Trophoblast cell (in vitro differentiated cells and primary cell): ENCODE data around the gene SNX11.

Experiments
- DNase-seq, 2 donors: peaks; one replicate each; pipeline ENCODE4 v3.0.0-alpha.2; 2016
- H2AFZ ChIP-seq: 2 replicates; pipeline ENCODE4 v1.6.1; 2013; ENCODE audit warnings: low read length, moderate library complexity, mild to moderate bottlenecking; ENCODE audit not compliant: insufficient read depth, poor library complexity
- H2AK5ac ChIP-seq: 2 replicates; pipeline ENCODE4 v1.6.1; 2013; ENCODE audit warnings: mild to moderate bottlenecking, low read length
- H2BK120ac ChIP-seq: 2 replicates; pipeline ENCODE4 v1.6.1; 2013; ENCODE audit warnings: low read length, mild to moderate bottlenecking, moderate library complexity; ENCODE audit not compliant: insufficient read depth, poor library complexity
- H2BK12ac ChIP-seq: 2 replicates; pipeline ENCODE4 v1.6.1; 2013; ENCODE audit warnings: mild to moderate bottlenecking, low read length, moderate library complexity
- H2BK5ac ChIP-seq: 2 replicates; pipeline ENCODE4 v1.6.1; 2013; ENCODE audit warnings: low read length, low read depth, moderate library complexity, mild to moderate bottlenecking; ENCODE audit not compliant: poor library complexity
- H3K14ac ChIP-seq: 2 replicates; pipeline ENCODE4 v1.6.1; 2013; ENCODE audit warnings: mild to moderate bottlenecking, low read length
- H3K18ac ChIP-seq: 2 replicates; pipeline ENCODE4 v1.6.1; 2013; ENCODE audit warnings: mild to moderate bottlenecking, low read length
- H3K23ac ChIP-seq: 2 replicates; pipeline ENCODE4 v1.6.1; 2013; ENCODE audit warnings: low read length
- H3K27ac ChIP-seq: 2 replicates; pipeline ENCODE4 v1.5.1; 2013; ENCODE audit warnings: low read depth, mild to moderate bottlenecking, inconsistent platforms, low read length, moderate library complexity
- H3K27me3 ChIP-seq: 2 replicates; pipeline ENCODE4 v1.6.1; 2013; ENCODE audit warnings: inconsistent platforms, mild to moderate bottlenecking, low read length, moderate library complexity; ENCODE audit not compliant: insufficient read depth
- H3K36me3 ChIP-seq, 2 experiments: 1 replicate in 1 of 2; 2 replicates in 1 of 2; pipeline ENCODE4 v1.6.1; 2013; ENCODE audit warnings: low read length in 2 of 2, mild to moderate bottlenecking in 2 of 2, moderate library complexity in 1 of 2; ENCODE audit not compliant: insufficient read depth in 2 of 2, control insufficient read depth in 1 of 2
- H3K4ac ChIP-seq: 2 replicates; pipeline ENCODE4 v1.6.1; 2013; ENCODE audit warnings: low read depth, mild to moderate bottlenecking, low read length, moderate library complexity
- H3K4me1 ChIP-seq, 2 experiments: 1 replicate in 1 of 2; 2 replicates in 1 of 2; pipeline ENCODE4 v1.6.1; 2013; ENCODE audit warnings: low read length in 2 of 2, mild to moderate bottlenecking in 2 of 2, moderate library complexity in 1 of 2; ENCODE audit not compliant: insufficient read depth in 2 of 2, control insufficient read depth in 1 of 2
- H3K4me2 ChIP-seq: 2 replicates; pipeline ENCODE4 v1.6.1; 2013; ENCODE audit warnings: inconsistent platforms, mild to moderate bottlenecking, low read length, moderate library complexity
- H3K4me3 ChIP-seq: 2 replicates; pipeline ENCODE4 v1.5.1; 2013; ENCODE audit warnings: mild to moderate bottlenecking, low read depth, low read length, inconsistent platforms
- H3K79me1 ChIP-seq: one replicate; pipeline ENCODE4 v1.6.1; 2013; ENCODE audit warnings: low read length
- H3K79me2 ChIP-seq: 2 replicates; pipeline ENCODE4 v1.6.1; 2013; ENCODE audit warnings: low read length, mild to moderate bottlenecking; ENCODE audit not compliant: control insufficient read depth, insufficient read depth, poor library complexity
- H3K9ac ChIP-seq: 2 replicates; pipeline ENCODE4 v1.6.1; 2013; ENCODE audit warnings: mild to moderate bottlenecking, low read length
- H3K9me3 ChIP-seq: 2 replicates; pipeline ENCODE4 v1.6.1; 2013; ENCODE audit warnings: low read depth, mild to moderate bottlenecking, control low read depth, inconsistent platforms, low read length; ENCODE audit not compliant: insufficient read depth
- H4K12ac ChIP-seq: 2 replicates; pipeline ENCODE4 v1.6.1; 2013; ENCODE audit warnings: low read depth, mild to moderate bottlenecking, low read length, moderate library complexity
- H4K8ac ChIP-seq: 2 replicates; pipeline ENCODE4 v1.6.1; 2013; ENCODE audit warnings: low read depth, mild to moderate bottlenecking, low read length, moderate library complexity
- H4K91ac ChIP-seq: one replicate; pipeline ENCODE4 v1.6.1; 2013; ENCODE audit warnings: low read depth, mild to moderate bottlenecking, low read length, moderate library complexity
- WGBS: extraction: QIAGEN DNeasy Blood & Tissue Kit; methylation state at CpG from one replicate; pipeline ENCODE4 v1.1.7; 2013; ENCODE audit warnings: missing lambda C conversion rate; ENCODE audit not compliant: insufficient read length, insufficient coverage; ENCODE audit errors: extremely low coverage; 5-methylcytosine and 5-hydroxymethylcytosine counted together

Gene SNX11

DNA sequence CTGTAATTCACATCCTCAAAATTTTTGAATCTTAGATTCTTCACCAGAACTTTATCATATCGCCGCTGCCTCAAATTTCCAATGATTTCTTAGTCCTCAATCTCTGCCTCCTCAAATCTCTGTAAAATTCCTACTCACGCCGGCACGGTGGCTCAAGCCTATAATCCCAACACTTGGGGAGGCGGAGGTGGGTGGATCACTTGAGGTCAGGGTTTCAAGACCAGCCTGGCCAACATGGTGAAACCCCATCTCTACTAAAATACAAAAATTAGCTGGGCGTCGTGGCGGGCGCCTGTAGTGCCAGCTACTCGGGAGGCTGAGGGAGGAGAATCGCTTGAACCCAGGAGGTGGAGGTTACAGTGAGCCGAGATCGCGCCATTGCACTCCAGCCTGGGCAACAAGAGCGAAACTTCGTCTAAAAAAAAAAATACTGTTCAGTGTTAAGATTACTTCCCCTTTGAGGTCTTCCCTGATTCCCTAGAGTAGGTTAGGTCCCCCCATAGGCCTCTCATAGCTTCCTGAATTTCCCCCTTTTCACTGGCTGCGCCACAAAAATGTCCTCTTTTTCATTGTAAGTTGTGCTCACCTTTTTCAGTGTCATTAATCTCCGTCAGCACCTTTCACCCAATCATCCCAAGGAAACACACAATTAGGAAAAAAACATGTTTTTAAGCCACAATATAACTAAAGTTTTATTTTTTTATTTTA lies 5.4 kb upstream of the SNX11 start:
- no peak overlapping the region for H2BK5ac ChIP-seq
- no peak overlapping the region for H4K12ac ChIP-seq
- no peak overlapping the region for H2BK12ac ChIP-seq
- H3K4me3 ChIP-seq, result no peak overlapping the region
- no peaks in the 10 kb centered on the region for H3K9me3 ChIP-seq
- no peak overlapping the region for H2BK120ac ChIP-seq
- no CpG with 5 or more reads among the region's 19 CpGs for WGBS
- peaks cover 14% of the 10 kb centered on the region for H3K79me2 ChIP-seq
- no peak overlapping the region for H3K27ac ChIP-seq
- no peak overlapping the region for H3K18ac ChIP-seq
- peaks cover 0 to 5% of the 10 kb centered on the region in 2 experiments for H3K4me1 ChIP-seq
- H3K27me3 ChIP-seq, result no peaks in the 10 kb centered on the region
- no peak overlapping the region for H2AFZ ChIP-seq
- no peak overlapping the region for H3K14ac ChIP-seq
- H4K91ac ChIP-seq, result no peak overlapping the region
- H3K79me1 ChIP-seq, result peaks cover 7% of the 10 kb centered on the region
- no peak overlapping the region for H3K9ac ChIP-seq
- DNase-seq, result no peak
- peak overlapping the region; percentile 23 for H4K8ac ChIP-seq
- H3K4ac ChIP-seq, result no peak overlapping the region
- no peak overlapping the region for H3K4me2 ChIP-seq
- H3K23ac ChIP-seq, result no peak overlapping the region
- peaks cover 0 to 2% of the 10 kb centered on the region in 2 experiments for H3K36me3 ChIP-seq
- H2AK5ac ChIP-seq, result no peak overlapping the region

DNA sequence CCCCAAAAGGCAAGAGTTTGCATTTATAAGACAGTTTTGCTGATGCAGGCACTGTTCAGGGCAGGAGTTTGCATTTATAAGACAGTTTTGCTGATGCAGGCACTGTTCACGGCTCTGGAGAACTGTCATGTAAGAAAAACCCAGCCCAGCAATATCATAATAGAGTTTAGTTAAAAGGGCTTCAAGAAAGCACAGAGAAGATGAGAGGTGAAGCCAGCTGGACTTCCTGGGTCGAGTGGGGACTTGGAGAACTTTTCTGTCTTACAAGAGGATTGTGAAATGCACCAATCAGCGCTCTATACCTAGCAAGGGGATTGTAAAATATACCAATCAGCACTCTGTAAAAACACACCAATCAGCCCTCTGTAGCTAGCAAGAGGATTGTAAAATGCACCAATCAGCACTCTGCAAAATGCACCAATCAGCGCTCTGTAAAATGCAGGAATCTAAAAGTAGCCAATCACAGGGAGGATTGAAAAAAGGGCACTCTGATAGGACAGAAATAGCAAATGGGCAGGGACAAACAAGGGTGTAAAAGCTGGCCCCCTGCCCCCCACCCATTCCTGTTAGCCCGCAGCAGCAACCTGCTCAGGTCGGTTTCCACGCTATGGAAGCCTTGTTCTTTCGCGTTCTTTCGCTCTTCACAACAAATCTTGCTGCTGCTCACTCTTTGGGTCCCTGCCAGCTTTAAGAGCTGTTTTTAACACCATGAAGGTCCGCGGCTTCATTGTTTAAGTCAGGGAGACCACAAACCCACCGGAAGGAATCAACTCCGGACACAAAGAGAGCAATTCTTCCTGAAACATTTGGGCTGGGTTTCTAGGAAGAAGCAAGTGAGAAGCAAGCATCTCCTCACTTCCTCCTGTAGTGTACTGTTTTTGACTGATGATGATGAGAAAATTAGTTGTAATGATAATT lies 4.5 kb upstream of the SNX11 start:
- DNase-seq, result no peak
- Histone ChIP-seq H2AFZ (no peak overlapping the region), H3K27me3 (no peaks in the 10 kb centered on the region), H3K4me2 (no peak overlapping the region), H4K91ac (no peak overlapping the region), H2BK5ac (no peak overlapping the region), H3K79me1 (peaks cover 13% of the 10 kb centered on the region), H3K36me3 (peaks cover 0 to under 1% of the 10 kb centered on the region in 2 experiments), H2AK5ac (no peak overlapping the region), H3K4me3 (no peak overlapping the region), H4K12ac (no peak overlapping the region), H3K18ac (no peak overlapping the region), H3K4me1 (peaks cover 0 to 5% of the 10 kb centered on the region in 2 experiments), H3K14ac (no peak overlapping the region), H2BK12ac (no peak overlapping the region), H4K8ac (no peak overlapping the region), H3K23ac (no peak overlapping the region), H3K9me3 (no peaks in the 10 kb centered on the region), H3K9ac (no peak overlapping the region), H2BK120ac (no peak overlapping the region), H3K27ac (no peak overlapping the region), H3K4ac (no peak overlapping the region), H3K79me2 (peaks cover 12% of the 10 kb centered on the region)
- no CpG with 5 or more reads among the region's 14 CpGs for WGBS

DNA sequence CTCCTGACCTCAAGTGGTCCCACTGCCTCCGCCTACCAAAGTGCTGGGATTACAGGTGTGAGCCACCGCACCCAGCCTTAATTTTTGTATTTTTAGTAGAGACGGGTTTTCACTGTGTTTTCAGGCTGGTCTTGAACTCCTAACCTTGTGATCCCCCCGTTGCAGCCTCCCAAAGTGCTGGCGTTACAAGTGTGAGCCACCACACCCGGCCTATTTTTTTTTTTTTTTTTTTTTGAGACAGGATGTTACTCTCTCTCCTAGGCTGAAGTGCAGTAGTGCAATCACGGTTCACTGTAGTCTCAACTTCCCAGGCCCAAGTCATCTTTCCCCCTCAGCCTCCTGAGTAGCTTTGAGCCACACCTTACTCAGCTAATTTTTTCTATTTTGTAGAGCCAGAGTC lies 3.1 kb upstream of the SNX11 start:
- Histone ChIP-seq H3K4me2 (no peak overlapping the region), H3K4me1 (peaks cover 0 to 5% of the 10 kb centered on the region in 2 experiments), H2BK5ac (no peak overlapping the region), H3K14ac (no peak overlapping the region), H2AK5ac (no peak overlapping the region), H3K4ac (no peak overlapping the region), H3K36me3 (no peaks in the 10 kb centered on the region), H3K9me3 (no peaks in the 10 kb centered on the region), H2AFZ (no peak overlapping the region), H3K18ac (no peak overlapping the region), H2BK120ac (no peak overlapping the region), H3K23ac (no peak overlapping the region), H4K12ac (no peak overlapping the region), H3K79me1 (peaks cover 14% of the 10 kb centered on the region), H3K79me2 (peaks cover 8% of the 10 kb centered on the region), H3K4me3 (no peak overlapping the region), H3K27ac (no peak overlapping the region), H3K9ac (no peak overlapping the region), H4K91ac (no peak overlapping the region), H3K27me3 (no peaks in the 10 kb centered on the region), H2BK12ac (no peak overlapping the region), H4K8ac (no peak overlapping the region)
- no peak for DNase-seq
- WGBS, result no CpG with 5 or more reads among the region's 7 CpGs

DNA sequence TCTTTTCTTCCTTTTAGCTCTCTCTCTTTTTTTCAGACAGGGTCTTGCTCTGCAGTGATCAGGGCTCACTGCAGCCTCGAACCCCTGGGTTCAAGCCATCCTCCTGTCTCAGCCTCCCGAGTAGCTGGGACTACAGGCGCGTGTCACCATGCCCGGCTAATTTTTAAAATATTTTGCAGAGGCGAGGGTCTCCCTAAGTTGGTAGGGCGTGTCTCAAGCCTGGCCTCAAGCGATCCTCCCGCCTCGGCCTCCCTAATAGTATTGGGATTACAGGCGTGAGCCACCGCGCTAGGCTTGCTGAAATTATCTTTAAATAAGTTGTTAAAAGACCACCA lies 797 bp upstream of the SNX11 start:
- H3K79me2 ChIP-seq, result no peaks in the 10 kb centered on the region
- H3K4me1 ChIP-seq, result peaks cover 0 to 5% of the 10 kb centered on the region in 2 experiments
- H4K91ac ChIP-seq, result no peak overlapping the region
- no peak overlapping the region for H2AK5ac ChIP-seq
- peak overlapping the region; percentile 89 for H3K4me3 ChIP-seq
- H3K14ac ChIP-seq, result no peak overlapping the region
- peak overlapping the region; percentile 48 for H4K12ac ChIP-seq
- no peak overlapping the region for H3K4ac ChIP-seq
- no peaks in the 10 kb centered on the region for H3K9me3 ChIP-seq
- H3K27ac ChIP-seq, result no peak overlapping the region
- peak overlapping the region; percentile 79 for H4K8ac ChIP-seq
- H3K27me3 ChIP-seq, result no peaks in the 10 kb centered on the region
- H3K18ac ChIP-seq, result no peak overlapping the region
- H3K23ac ChIP-seq, result no peak overlapping the region
- no peak for DNase-seq
- H3K79me1 ChIP-seq, result peaks cover 7% of the 10 kb centered on the region
- no peak overlapping the region for H2BK120ac ChIP-seq
- peak overlapping the region; percentile 86 for H3K4me2 ChIP-seq
- no CpG with 5 or more reads among the region's 13 CpGs for WGBS
- no peak overlapping the region for H2BK5ac ChIP-seq
- H2BK12ac ChIP-seq, result no peak overlapping the region
- H2AFZ ChIP-seq, result peak overlapping the region; percentile 85
- no peak overlapping the region for H3K9ac ChIP-seq
- H3K36me3 ChIP-seq, result no peaks in the 10 kb centered on the region
